ENCODE measurements around the gene KCNQ1.

The KCNQ1 gene

GRCh38 chr11:2549876-2550605, 105.2 kb downstream of the KCNQ1 start:
- DNase-seq (ENCODE audit: low read depth in 2 of 2): no peak

GRCh38 chr11:2550606-2550970, 105.8 kb downstream of the KCNQ1 start:
- no peak for DNase-seq (ENCODE audit: low read depth in 2 of 2)

GRCh38 chr11:2551131-2551530, 106.3 kb downstream of the KCNQ1 start:
- DNase-seq (ENCODE audit: low read depth in 2 of 2): no peak

- DNase-seq (ENCODE audit: low read depth in 2 of 2): no peak
Measured at GRCh38 chr11:2552210-2552609, 107.4 kb downstream of the KCNQ1 start.

- no peak for DNase-seq (ENCODE audit: low read depth in 2 of 2)
Measured at GRCh38 chr11:2553198-2553597, 108.4 kb downstream of the KCNQ1 start.

- DNase-seq (ENCODE audit: low read depth in 2 of 2): no peak
Measured at GRCh38 chr11:2553886-2554285, 109.1 kb downstream of the KCNQ1 start.

GRCh38 chr11:2554338-2555207, 109.8 kb downstream of the KCNQ1 start:
- no peak for DNase-seq (ENCODE audit: low read depth in 2 of 2)

- DNase-seq (ENCODE audit: low read depth in 2 of 2): no peak
Measured at GRCh38 chr11:2555336-2555735, 110.5 kb downstream of the KCNQ1 start.

DNA sequence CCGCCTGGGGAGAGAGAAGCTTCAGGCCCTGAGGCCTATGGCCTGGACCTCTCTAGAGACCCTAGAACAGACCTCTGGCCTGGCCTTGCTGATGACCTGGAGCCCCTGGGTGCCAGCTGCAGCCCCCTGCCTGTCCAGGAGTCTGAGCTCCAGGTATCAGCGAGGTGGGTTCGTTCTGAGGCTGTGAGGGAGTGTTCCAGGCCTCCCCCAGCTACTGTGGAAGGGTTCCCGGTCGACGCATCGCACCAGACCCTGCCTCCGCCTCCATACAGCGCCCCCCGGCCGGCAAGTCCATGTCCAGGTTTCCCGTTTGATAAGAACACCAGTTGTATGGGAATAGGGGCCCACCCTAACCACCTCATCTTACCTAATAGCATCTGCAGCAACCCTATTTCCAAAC, 111.1 kb downstream of the KCNQ1 start:
- DNase-seq (ENCODE audit: low read depth in 2 of 2): no peak

- DNase-seq (ENCODE audit: low read depth in 2 of 2): no peak
Measured at GRCh38 chr11:2557381-2557780, 112.6 kb downstream of the KCNQ1 start.

DNA sequence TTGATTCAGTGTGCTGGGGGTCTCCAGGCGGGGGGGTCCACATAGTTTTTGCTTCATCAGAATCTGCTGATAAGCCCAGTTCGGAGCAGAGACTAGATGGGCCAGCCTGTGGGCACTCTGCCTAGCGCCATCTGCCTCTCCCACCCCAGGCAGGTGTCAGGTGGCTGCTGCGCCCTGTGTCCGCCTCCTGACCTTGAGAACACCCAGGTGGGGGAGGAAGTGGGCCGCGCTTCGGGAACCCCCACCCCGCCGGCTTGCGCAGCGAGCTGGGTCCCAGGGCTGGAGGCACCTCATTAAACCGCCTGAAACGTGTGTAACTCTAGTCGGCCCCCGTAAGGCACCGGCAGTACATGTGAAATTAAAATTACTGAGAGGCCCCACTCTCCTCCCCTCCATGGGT, 113.6 kb downstream of the KCNQ1 start:
- DNase-seq (ENCODE audit: low read depth in 2 of 2): no peak

GRCh38 chr11:2558861-2559526, 114.2 kb downstream of the KCNQ1 start:
- DNase-seq (ENCODE audit: low read depth in 2 of 2): no peak

DNA sequence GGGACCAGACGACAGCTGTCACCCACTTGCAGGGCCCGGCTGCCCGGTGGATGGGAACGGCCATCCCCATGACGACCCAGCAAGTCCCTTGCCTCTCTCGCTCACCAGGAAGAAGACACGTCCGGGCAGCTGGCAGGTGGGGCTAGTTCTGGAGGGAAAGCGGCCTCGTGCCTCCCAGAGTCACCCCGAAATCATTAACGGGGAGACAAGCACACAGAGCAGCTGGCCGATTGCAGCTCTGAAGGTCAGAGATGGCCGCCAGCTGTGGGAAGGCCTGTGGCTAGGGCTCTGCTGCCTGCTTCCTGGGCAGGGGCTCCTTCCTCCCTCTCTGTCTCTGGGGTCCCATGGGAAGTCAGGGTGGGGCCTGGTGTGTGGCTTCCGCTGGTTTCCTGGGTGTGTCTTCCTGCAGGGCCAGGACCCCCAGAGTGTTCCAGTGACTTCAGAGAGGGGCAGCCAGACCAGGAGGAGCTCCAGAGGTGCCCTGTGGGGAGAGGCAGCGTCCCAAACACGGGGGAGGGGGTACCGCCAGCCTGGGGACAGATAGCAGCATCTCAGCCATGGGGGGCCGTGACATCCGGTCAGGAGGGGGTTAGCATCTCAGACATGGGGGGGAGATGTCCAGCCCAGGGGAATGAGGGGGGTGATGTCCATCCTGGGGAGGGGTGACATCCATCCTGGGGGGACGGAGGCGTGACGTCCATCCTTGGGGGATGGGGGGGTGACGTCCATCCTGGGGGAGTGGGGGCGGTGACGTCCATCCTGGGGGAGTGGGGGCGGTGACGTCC, 114.9 kb downstream of the KCNQ1 start:
- DNase-seq (ENCODE audit: low read depth in 2 of 2): no peak

DNA sequence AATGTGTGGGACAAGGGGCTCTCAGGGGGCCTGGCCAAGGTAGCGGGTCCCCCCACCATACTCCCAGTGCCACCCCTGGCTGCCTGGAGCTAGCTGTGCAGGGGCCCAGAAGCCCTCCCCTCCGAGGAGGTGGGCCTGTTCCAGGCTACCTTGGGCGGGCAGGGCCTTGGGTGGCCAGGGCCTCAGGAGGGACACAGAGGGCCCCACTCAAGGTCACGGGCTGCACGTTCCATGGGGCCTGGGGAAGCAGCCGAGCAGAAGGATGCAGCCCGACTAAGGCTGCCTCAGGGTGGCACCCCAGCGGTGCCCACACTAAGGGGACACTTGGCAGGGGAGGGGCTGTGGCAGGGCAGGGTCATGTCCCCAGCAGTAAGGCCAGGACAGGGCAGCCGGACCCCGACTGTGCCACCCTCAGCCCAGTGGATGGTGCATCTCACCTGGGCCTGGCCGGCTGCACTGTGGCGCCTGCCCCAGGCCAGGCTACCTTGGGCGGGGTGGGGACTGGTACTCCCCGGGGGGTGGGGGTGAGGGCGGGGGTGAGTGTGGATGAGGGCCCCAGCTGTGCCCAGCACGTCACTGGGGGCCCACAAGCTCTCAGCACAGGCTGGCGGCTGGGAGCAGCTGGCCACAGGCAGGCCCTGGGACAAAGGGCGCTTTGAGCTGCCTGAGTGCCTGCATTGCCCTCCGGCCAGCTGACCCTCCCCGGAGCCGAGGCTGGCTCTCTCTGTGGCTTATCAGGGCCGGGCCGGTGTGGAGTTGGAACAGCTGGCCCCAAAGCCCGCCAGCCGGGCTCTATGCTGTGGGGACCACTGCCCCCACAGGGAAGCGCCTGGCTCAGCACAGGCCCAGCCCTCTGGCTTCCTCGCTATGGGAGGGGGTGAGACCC, 117.1 kb downstream of the KCNQ1 start:
- no peak for DNase-seq (ENCODE audit: low read depth in 2 of 2)

- no peak for DNase-seq (ENCODE audit: low read depth in 2 of 2)
Measured at GRCh38 chr11:2562890-2563212, 118.0 kb downstream of the KCNQ1 start.

DNA sequence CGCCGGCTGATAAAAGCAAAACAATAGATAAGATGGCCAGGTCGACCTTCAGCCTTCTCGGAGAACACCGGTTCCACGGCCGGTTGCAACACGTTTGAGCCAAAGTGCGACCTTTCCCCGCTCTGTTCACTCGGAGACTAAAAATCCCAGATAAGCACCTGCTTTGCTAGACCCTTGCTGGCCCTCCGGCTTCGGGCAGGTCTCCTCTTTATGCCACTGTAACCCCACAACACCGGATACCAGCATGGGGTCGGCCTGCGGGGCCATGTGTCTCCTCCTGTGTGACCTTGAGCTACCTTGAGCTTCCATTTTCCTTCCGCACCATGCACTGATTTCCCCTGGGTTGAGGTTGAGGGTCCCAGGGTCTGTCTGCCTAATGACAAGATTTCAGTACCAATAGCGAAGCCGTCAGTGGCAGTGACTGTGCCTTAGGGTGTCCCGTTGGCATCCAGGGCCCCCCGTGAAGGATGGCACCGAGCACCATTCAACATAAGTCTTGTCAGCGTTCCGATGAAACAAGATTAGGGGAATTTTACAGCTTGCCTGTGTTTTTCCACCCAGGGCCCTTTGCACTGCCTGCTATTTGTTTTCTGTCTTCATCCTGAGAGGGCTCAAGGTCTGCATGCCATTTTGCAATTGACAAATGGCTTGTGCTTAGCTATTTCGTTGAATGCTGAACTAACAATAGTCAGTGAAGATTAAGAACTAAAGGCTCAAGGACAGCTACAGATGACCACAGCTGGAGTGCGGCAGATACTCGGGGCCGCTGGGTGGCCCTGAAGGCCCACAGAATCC, 118.6 kb downstream of the KCNQ1 start:
- no peak for DNase-seq (ENCODE audit: low read depth in 2 of 2)

DNA sequence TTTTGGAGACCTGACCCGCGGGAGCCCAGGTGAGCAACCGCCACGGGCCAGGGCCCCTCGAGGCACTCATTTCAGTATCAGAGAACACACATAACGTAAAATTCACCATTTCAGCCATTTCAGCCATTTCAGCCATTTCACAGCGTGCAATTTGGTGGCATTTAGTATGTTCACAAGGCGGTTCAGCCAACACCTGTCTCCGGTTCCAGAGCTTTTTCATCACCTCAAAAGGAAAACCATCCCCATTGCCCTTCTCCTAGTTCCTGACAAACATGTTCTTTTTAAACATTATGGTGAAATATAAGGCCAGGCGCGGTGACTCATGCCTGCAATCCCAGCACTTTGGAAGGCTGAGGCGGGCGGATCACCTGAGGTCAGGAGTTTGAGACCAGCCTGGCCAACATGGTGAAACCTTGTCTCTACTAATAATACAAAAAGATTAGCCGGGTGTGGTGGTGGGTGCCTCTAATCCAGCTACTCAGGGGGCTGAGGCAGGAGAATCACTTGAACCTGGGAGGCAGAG, 119.3 kb downstream of the KCNQ1 start:
- DNase-seq (ENCODE audit: low read depth in 2 of 2): no peak

- no peak for DNase-seq (ENCODE audit: low read depth in 2 of 2)
Measured at GRCh38 chr11:2564588-2565425, 120.0 kb downstream of the KCNQ1 start.

Data from activated CD4-positive, alpha-beta T cell treated with anti-CD3 and anti-CD28 coated beads for 24 hours (primary cell).